ENCODE measurements around the gene SAMD14. TPM values are rescaled to one million over a fixed set of nuclear protein-coding genes. Genes with fewer than 3 reads are reported as not detected.
A peak's percentile ranks its signal among the peaks of the same experiment; 100 is the strongest.

SAMD14 gene
- total and polyA plus RNA-seq, 9 donors: 0.36 to 4.9 (median 1.7) TPM

- TF ChIP-seq CTCF (IDR thresholded peaks at IDR 0.05) (no peak), EP300 (IDR thresholded peaks at IDR 0.05) (no peak), POLR2A (IDR thresholded peaks at IDR 0.05) (no peak)
- Histone ChIP-seq H3K4me1 (ENCODE audit: insufficient read depth) (peaks cover 22% of the 10 kb centered on the region), H3K9me3 (no peaks in the 10 kb centered on the region), H3K36me3 (no peaks in the 10 kb centered on the region), H3K4me3 (no peak overlapping the region), H3K27ac (peak overlapping the region; percentile 70 to 81), H3K27me3 (no peaks in the 10 kb centered on the region)
- intact Hi-C loops (cut with DNase I): loop anchor here in 2 of 4 donors (2.0 to 5.0 kb wide), 2 partner anchors 29 to 1607 kb away; partner anchors contain the start of gene HOXB2 (in 1 of the 2)
- DNase-seq: peak; percentile 75 to 88 (median 84)
- WGBS, 3 donors: 14 to 23% (median 15%) methylated on average over 16 of the region's 16 CpGs
Measured at GRCh38 chr17:50153650-50154575, 24.0 kb upstream of the SAMD14 start.

GRCh38 chr17:50152736-50153135 is 22.8 kb upstream of the SAMD14 start:
- no peaks in the 10 kb centered on the region for H3K9me3 ChIP-seq
- H3K27me3 ChIP-seq: no peaks in the 10 kb centered on the region
- no peaks in the 10 kb centered on the region for H3K36me3 ChIP-seq
- intact Hi-C loops (cut with DNase I): loop anchor here in 2 of 4 donors (2.0 to 5.0 kb wide), 2 partner anchors 30 to 1605 kb away; partner anchors contain the start of gene HOXB2 (in 1 of the 2)
- TF ChIP-seq EP300 (IDR thresholded peaks at IDR 0.05) (no peak), POLR2A (IDR thresholded peaks at IDR 0.05) (no peak), CTCF (IDR thresholded peaks at IDR 0.05) (no peak)
- H3K4me1 ChIP-seq (ENCODE audit: insufficient read depth): peaks cover 22% of the 10 kb centered on the region
- peak overlapping the region; percentile 77 to 81 for H3K27ac ChIP-seq
- WGBS, 3 donors: 65 to 69% (median 67%) methylated on average over 7 of the region's 7 CpGs
- no peak overlapping the region for H3K4me3 ChIP-seq
- no peak for DNase-seq

GRCh38 chr17:50151937-50152547 is 22.1 kb upstream of the SAMD14 start:
- intact Hi-C loops (cut with DNase I): loop anchor here in 2 of 4 donors (2.0 to 5.0 kb wide), 2 partner anchors 31 to 1605 kb away; partner anchors contain the start of gene HOXB2 (in 1 of the 2)
- Histone ChIP-seq H3K9me3 (no peaks in the 10 kb centered on the region), H3K27ac (peak overlapping the region; percentile 77 to 81), H3K4me3 (peak overlapping the region; percentile 82), H3K27me3 (no peaks in the 10 kb centered on the region), H3K4me1 (ENCODE audit: insufficient read depth) (peaks cover 26% of the 10 kb centered on the region), H3K36me3 (no peaks in the 10 kb centered on the region)
- WGBS, 3 donors: 0 to 1% (median 0%) methylated on average over 12 of the region's 12 CpGs
- peak; percentile 82 to 83 (median 82) for DNase-seq
- TF ChIP-seq CTCF (IDR thresholded peaks at IDR 0.05): peak in 1 of 3 donors; percentile 9
- TF ChIP-seq EP300 (IDR thresholded peaks at IDR 0.05): no peak
- TF ChIP-seq POLR2A (IDR thresholded peaks at IDR 0.05): no peak

Measured in ovary (tissue), 9 donors.